ENCODE measurements around the gene MYO16. TPM values are rescaled to one million over a fixed set of nuclear protein-coding genes. Genes with fewer than 3 reads are reported as not detected.
"Not testable (repeated sequence)": the region's sequence is repeated elsewhere in the genome, so short reads cannot be mapped to it uniquely, and the experiment has no call there.

The MYO16 gene
- total RNA-seq, 2 donors from 2014 or later = 0.42 TPM; not detected in 1

- TF ChIP-seq CTCF (IDR thresholded peaks at IDR 0.05) = no peak
Observed at GRCh38 chr13:109211616-109212015, 582.2 kb downstream of the MYO16 start.

GRCh38 chr13:109212650-109213049, 583.2 kb downstream of the MYO16 start:
- no peak overlapping the region for H3K4me3 ChIP-seq
- H3K27me3 ChIP-seq (replicated peaks; ENCODE audit: insufficient read depth) = no peaks in the 10 kb centered on the region

More at GRCh38 chr13:109211616-109212015, 582.2 kb downstream of the MYO16 start:
- no peak overlapping the region for H3K4me3 ChIP-seq
- no peaks in the 10 kb centered on the region for H3K9me3 ChIP-seq
- no peak overlapping the region for H3K27ac ChIP-seq
- H3K4me1 ChIP-seq (ENCODE audit: control insufficient read depth in 1 of 2, low read depth in 2 of 2) = no peaks in the 10 kb centered on the region
- no peaks in the 10 kb centered on the region for H3K36me3 ChIP-seq
- DNase-seq (ENCODE audit: low spot score) (no peak), ATAC-seq (ENCODE audit: insufficient number of reproducible peaks, low FRiP score, low read depth) (no peak)
- H3K27me3 ChIP-seq (replicated peaks; ENCODE audit: insufficient read depth) = no peaks in the 10 kb centered on the region

GRCh38 chr13:109213714-109214113, 584.3 kb downstream of the MYO16 start:
- H3K4me3 ChIP-seq = no peak overlapping the region
- no peaks in the 10 kb centered on the region for H3K4me1 ChIP-seq (ENCODE audit: control insufficient read depth in 1 of 2, low read depth in 2 of 2)
- no peak for TF ChIP-seq CTCF (IDR thresholded peaks at IDR 0.05)
- H3K9me3 ChIP-seq = no peaks in the 10 kb centered on the region
- no peak overlapping the region for H3K27ac ChIP-seq
- H3K27me3 ChIP-seq (replicated peaks; ENCODE audit: insufficient read depth) = no peaks in the 10 kb centered on the region
- DNase-seq (ENCODE audit: low spot score) (no peak), ATAC-seq (ENCODE audit: insufficient number of reproducible peaks, low FRiP score, low read depth) (no peak)
- no peaks in the 10 kb centered on the region for H3K36me3 ChIP-seq

More at GRCh38 chr13:109212650-109213049, 583.2 kb downstream of the MYO16 start:
- no peak for TF ChIP-seq CTCF (IDR thresholded peaks at IDR 0.05)
- DNase-seq (ENCODE audit: low spot score) (no peak), ATAC-seq (ENCODE audit: insufficient number of reproducible peaks, low FRiP score, low read depth) (no peak)
- no peaks in the 10 kb centered on the region for H3K9me3 ChIP-seq
- H3K36me3 ChIP-seq = no peaks in the 10 kb centered on the region
- H3K4me1 ChIP-seq (ENCODE audit: control insufficient read depth in 1 of 2, low read depth in 2 of 2) = no peaks in the 10 kb centered on the region
- no peak overlapping the region for H3K27ac ChIP-seq

GRCh38 chr13:109214393-109214792, 585.0 kb downstream of the MYO16 start:
- no peaks in the 10 kb centered on the region for H3K4me1 ChIP-seq (ENCODE audit: control insufficient read depth in 1 of 2, low read depth in 2 of 2)
- DNase-seq (ENCODE audit: low spot score) = no peak
- H3K36me3 ChIP-seq = no peaks in the 10 kb centered on the region
- no peak overlapping the region for H3K27ac ChIP-seq
- no peak overlapping the region for H3K4me3 ChIP-seq
- H3K27me3 ChIP-seq (replicated peaks; ENCODE audit: insufficient read depth) = no peaks in the 10 kb centered on the region
- ATAC-seq (ENCODE audit: insufficient number of reproducible peaks, low FRiP score, low read depth) = no peak
- TF ChIP-seq CTCF (IDR thresholded peaks at IDR 0.05) = no peak
- H3K9me3 ChIP-seq = no peaks in the 10 kb centered on the region

- Histone ChIP-seq H3K9me3 (no peaks in the 10 kb centered on the region), H3K36me3 (no peaks in the 10 kb centered on the region), H3K27me3 (replicated peaks; ENCODE audit: insufficient read depth) (no peaks in the 10 kb centered on the region), H3K4me1 (ENCODE audit: control insufficient read depth in 1 of 2, low read depth in 2 of 2) (no peaks in the 10 kb centered on the region), H3K4me3 (no peak overlapping the region), H3K27ac (no peak overlapping the region)
- ATAC-seq (ENCODE audit: insufficient number of reproducible peaks, low FRiP score, low read depth) = no peak
- no peak for TF ChIP-seq CTCF (IDR thresholded peaks at IDR 0.05)
- no peak for DNase-seq (ENCODE audit: low spot score)
Observed at GRCh38 chr13:109215377-109215776, 586.0 kb downstream of the MYO16 start.

- not testable (repeated sequence) for H3K27me3 ChIP-seq (replicated peaks; ENCODE audit: insufficient read depth); DNase-seq (ENCODE audit: low spot score); ATAC-seq (ENCODE audit: insufficient number of reproducible peaks, low FRiP score, low read depth); H3K9me3 ChIP-seq; H3K4me1 ChIP-seq (ENCODE audit: control insufficient read depth in 1 of 2, low read depth in 2 of 2); H3K27ac ChIP-seq; H3K36me3 ChIP-seq; H3K4me3 ChIP-seq
Observed at GRCh38 chr13:109217510-109217909, 588.1 kb downstream of the MYO16 start.

All from thoracic aorta (tissue), 2 donors.